RWPE2 (cell line): ENCODE measurements around the gene CFAP65.

ENCODE experiments used
- ATAC-seq: fragments of 200-7000 bp; cut with Tn5 transposase; 3 replicates; pipeline ENCODE4 v1.9.1; 2021; ENCODE audit warnings: low read depth
- DNase-seq: peaks from one replicate; pipeline ENCODE4 v3.0.0-alpha.2; 2020; ENCODE audit warnings: low spot score
- H3K27ac ChIP-seq: fragments of 450-650 bp; 2 replicates; pipeline ENCODE4 v1.5.1; 2017; ENCODE audit warnings: mild to moderate bottlenecking; ENCODE audit not compliant: poor library complexity, severe bottlenecking
- H3K27me3 ChIP-seq: fragments of 250-450 bp; sonication (Bioruptor Pico); 2 replicates; pipeline ENCODE4 v1.5.1; 2021; ENCODE audit warnings: mild to moderate bottlenecking, moderate library complexity; ENCODE audit not compliant: insufficient read depth, poor library complexity, severe bottlenecking
- H3K36me3 ChIP-seq: fragments of 250-450 bp; sonication (Bioruptor Pico); 2 replicates; pipeline ENCODE4 v1.5.1; 2020; ENCODE audit warnings: low read depth, mild to moderate bottlenecking, moderate library complexity
- H3K4me1 ChIP-seq: fragments of 250-450 bp; sonication (Bioruptor Pico); 2 replicates; pipeline ENCODE4 v1.5.1; 2021; ENCODE audit warnings: mild to moderate bottlenecking, moderate library complexity; ENCODE audit not compliant: insufficient read depth, poor library complexity, severe bottlenecking
- H3K4me3 ChIP-seq: fragments of 250-450 bp; sonication (Bioruptor Pico); 2 replicates; pipeline ENCODE4 v1.5.1; 2021; ENCODE audit warnings: mild to moderate bottlenecking, moderate library complexity; ENCODE audit not compliant: severe bottlenecking
- H3K9me3 ChIP-seq: fragments of 250-450 bp; sonication (Bioruptor Pico); 2 replicates; pipeline ENCODE4 v1.5.1; 2021; ENCODE audit warnings: mild to moderate bottlenecking, moderate library complexity; ENCODE audit not compliant: severe bottlenecking
- TF ChIP-seq, protein P1 (sequence below): fragments of 450-650 bp; IDR thresholded peaks from one replicate; pipeline ENCODE4 v1.5.1; 2017; ENCODE audit warnings: mild to moderate bottlenecking, moderate library complexity; ENCODE audit not compliant: poor library complexity, severe bottlenecking

CFAP65 gene

DNA sequence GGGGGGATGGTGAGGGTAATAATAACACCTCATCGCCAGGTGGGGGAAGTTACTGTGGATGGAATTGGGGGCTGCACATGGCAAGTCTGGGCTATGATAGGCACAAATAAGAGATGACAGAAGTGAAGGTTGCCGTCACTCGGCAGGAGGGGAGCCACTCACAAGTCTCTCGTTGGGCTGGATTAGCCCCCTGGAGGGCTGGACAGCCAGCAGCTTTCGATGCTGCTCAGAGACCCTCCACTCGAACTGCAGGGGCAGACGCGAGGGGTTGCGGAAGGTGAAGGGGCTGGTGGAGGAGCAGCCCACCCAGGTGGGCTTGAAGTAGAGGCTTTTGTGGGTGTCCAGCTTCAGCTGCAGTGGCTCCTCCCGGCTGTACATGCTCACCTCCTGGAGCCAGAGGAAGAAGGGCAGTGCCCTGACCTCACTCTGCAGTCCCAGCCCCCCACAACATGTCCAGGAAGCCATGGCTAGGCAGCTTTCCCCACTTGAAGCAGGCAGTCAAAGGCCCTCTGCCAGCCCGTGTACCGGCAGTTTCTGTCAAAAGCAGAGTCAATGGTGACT is 18.2 kb downstream of the CFAP65 start:
- no peaks in the 10 kb centered on the region for H3K36me3 ChIP-seq
- no peak overlapping the region for H3K27ac ChIP-seq
- TF ChIP-seq, protein P1, sequence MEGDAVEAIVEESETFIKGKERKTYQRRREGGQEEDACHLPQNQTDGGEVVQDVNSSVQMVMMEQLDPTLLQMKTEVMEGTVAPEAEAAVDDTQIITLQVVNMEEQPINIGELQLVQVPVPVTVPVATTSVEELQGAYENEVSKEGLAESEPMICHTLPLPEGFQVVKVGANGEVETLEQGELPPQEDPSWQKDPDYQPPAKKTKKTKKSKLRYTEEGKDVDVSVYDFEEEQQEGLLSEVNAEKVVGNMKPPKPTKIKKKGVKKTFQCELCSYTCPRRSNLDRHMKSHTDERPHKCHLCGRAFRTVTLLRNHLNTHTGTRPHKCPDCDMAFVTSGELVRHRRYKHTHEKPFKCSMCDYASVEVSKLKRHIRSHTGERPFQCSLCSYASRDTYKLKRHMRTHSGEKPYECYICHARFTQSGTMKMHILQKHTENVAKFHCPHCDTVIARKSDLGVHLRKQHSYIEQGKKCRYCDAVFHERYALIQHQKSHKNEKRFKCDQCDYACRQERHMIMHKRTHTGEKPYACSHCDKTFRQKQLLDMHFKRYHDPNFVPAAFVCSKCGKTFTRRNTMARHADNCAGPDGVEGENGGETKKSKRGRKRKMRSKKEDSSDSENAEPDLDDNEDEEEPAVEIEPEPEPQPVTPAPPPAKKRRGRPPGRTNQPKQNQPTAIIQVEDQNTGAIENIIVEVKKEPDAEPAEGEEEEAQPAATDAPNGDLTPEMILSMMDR = no peak
- DNase-seq = no peak
- no peak overlapping the region for H3K4me3 ChIP-seq
- H3K9me3 ChIP-seq = no peaks in the 10 kb centered on the region
- no peaks in the 10 kb centered on the region for H3K27me3 ChIP-seq
- H3K4me1 ChIP-seq = no peaks in the 10 kb centered on the region
- ATAC-seq = no peak

DNA sequence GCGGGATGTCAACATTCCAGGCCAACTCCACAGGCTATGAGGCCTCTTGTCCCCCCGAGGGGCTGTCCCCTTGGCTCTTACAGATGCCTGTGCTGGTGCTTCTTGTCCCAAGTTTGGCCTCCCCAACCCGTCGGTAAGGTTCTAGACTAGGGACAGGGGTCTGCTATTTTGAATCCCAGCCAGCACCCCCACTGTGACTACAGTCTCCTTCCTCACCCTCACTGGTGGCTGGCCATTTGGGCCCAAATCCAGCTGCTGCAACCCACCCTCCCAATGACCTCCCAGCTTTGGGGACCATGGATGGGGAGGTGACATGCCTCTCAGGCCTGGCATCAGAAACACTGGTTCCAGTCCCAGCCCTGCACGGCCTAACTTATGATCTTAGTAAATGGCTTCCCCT is 18.7 kb downstream of the CFAP65 start:
- Histone ChIP-seq H3K4me3 (no peak overlapping the region), H3K9me3 (no peaks in the 10 kb centered on the region), H3K27me3 (no peaks in the 10 kb centered on the region), H3K4me1 (no peaks in the 10 kb centered on the region), H3K36me3 (no peaks in the 10 kb centered on the region), H3K27ac (no peak overlapping the region)
- DNase-seq (no peak), ATAC-seq (no peak)
- TF ChIP-seq, protein P1 = no peak

DNA sequence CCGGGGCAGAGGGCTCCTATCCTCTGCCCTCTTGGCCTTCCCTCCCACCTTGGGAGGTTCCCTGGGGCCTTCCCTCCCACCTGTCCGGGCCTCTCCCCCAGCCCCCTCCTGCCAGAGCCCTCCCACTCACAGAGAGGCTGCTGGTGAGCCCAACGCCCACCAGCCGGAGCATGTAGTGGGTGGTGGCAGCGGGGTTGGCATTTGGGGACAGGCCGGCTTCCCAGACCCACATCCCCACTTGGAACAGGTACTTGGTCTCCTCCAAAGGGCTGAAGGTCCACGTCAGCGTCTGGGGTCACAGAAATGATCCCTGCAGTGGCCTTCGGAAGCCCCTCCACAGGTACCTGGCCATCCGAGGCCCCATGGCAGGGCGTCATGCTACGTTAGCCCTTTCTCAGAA is 19.3 kb downstream of the CFAP65 start:
- no peak for ATAC-seq

DNA sequence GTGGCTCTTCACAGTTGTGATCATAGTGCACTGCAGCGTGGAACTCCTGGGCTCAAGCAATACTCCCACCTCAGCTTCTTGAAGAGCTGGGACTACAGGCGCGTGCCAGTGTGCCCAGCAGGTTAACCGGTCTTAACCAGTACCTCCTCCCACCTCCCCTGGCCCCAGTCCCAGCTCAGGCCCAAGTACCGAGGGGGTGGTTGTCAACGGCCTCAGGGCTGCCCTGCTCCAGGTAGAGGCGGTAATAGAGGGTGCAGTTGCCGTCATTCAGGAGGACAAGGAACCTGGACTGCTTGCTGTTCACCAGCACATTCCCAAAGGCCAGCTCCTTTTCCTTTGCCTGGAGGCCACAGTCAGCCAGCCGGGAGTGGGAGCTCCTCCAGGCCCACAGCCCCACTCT is 19.7 kb downstream of the CFAP65 start:
- H3K4me3 ChIP-seq = no peak overlapping the region
- H3K4me1 ChIP-seq = no peaks in the 10 kb centered on the region
- DNase-seq = no peak
- no peaks in the 10 kb centered on the region for H3K36me3 ChIP-seq
- no peaks in the 10 kb centered on the region for H3K9me3 ChIP-seq
- no peak for ATAC-seq
- no peaks in the 10 kb centered on the region for H3K27me3 ChIP-seq
- H3K27ac ChIP-seq = no peak overlapping the region
- TF ChIP-seq, protein P1 = no peak

More for the DNA sequence above, 19.3 kb downstream of the CFAP65 start:
- Histone ChIP-seq H3K36me3 (no peaks in the 10 kb centered on the region), H3K9me3 (no peaks in the 10 kb centered on the region), H3K4me3 (no peak overlapping the region), H3K27me3 (no peaks in the 10 kb centered on the region), H3K4me1 (no peaks in the 10 kb centered on the region), H3K27ac (no peak overlapping the region)
- DNase-seq = no peak
- TF ChIP-seq, protein P1 = no peak

DNA sequence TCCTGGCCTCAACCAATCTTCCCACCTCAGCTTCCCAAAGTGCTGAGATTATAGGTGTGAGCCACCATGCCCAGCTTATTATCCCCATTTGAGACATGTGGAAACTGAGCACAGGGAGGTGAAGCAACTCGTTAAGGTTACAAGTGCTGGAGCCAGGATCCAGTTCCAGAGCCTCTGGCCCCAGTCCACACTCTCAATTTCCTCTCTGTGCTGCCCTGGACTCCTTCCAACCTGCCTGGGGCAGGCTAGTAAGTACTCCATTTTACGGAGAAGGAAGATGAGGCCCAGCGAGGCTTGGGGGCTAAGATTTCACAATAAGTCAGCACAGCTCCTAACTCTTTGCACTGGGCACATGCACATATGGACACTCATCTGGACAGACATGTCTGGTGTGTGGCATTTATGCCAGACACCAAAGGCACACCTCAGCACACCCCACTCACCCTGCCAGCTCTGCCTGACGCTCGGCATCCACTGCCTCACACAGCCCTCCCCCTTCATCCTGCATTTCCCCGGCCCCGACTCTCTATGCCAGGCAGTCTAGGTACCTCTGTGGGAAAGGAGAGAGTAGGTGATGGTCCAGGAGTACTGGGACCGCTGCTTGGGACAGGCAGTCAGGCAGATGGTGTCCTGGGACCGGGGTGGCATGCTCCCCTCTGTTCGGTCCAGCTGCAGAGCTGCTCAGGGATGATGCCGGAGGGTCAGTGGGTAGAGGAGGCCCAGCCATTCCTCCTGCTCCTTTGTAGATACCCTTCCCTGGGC is 20.5 kb downstream of the CFAP65 start:
- H3K27me3 ChIP-seq = no peaks in the 10 kb centered on the region
- no peak for DNase-seq

More for the DNA sequence above, 20.5 kb downstream of the CFAP65 start:
- Histone ChIP-seq H3K36me3 (no peaks in the 10 kb centered on the region), H3K27ac (no peak overlapping the region), H3K4me3 (no peak overlapping the region), H3K9me3 (no peaks in the 10 kb centered on the region), H3K4me1 (no peaks in the 10 kb centered on the region)
- TF ChIP-seq, protein P1 = no peak
- ATAC-seq = 0 out of 3 replicates have a peak, but pooled peaks have one; percentile 9
